ENCODE data around the gene ANO2. TPM values are rescaled to one million over a fixed set of nuclear protein-coding genes. Genes with fewer than 3 reads are reported as not detected.

ANO2 gene
- total RNA-seq, 1 experiment from 2014 or later, result 0.68 TPM

DNA sequence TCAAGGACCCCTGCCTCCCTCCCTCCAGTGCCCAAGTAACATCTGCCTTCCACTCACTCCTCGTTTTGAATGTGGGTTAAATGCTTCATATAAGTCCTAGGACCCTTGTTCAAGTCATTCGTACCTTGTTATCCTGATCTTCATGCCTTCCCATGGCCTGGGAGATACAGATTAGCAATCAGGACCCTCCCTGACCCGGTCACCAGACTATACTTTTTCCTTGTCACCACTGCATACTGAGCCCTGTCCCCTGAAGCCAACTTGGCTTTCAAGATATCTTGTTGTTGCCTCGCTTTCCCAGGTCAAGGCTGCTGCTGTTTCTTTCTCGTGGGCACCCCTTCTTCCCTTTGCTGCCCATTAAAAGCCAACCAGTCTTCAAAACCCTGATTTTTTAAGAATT, 208.5 kb downstream of the ANO2 start:
- no peaks in the 10 kb centered on the region for H3K9me3 Mint-ChIP-seq (ENCODE audit: unreplicated experiment)
- no peaks in the 10 kb centered on the region for H3K27me3 ChIP-seq (replicated peaks; ENCODE audit: control insufficient read depth, insufficient read depth, low read length)
- no TSS peak for BruUV-seq (replicated peaks)
- POLR2A ChIA-PET, result no interaction called here
- no peaks in the 10 kb centered on the region for H3K9me3 ChIP-seq
- H3K27me3 Mint-ChIP-seq (ENCODE audit: insufficient read depth, unreplicated experiment), result no peaks in the 10 kb centered on the region
- intact Hi-C loops (cut with micrococcal nuclease; ENCODE audit: unreplicated experiment), result no loop called here
- H3K4me1 ChIP-seq, result peaks cover 13% of the 10 kb centered on the region
- H3K4me3 Mint-ChIP-seq (ENCODE audit: unreplicated experiment), result no peak overlapping the region
- no peak for DNase-seq
- peaks cover 21% of the 10 kb centered on the region for H3K4me1 Mint-ChIP-seq (ENCODE audit: low read depth, unreplicated experiment)
- CTCF ChIA-PET, result no interaction called here
- TF ChIP-seq CTCF (IDR thresholded peaks at IDR 0.05; ENCODE audit: insufficient read depth in 1 of 2, low read depth in 1 of 2, low read length in 1 of 2, severe bottlenecking in 1 of 2, unreplicated experiment in 1 of 2), result no peak
- H3K36me3 Mint-ChIP-seq (ENCODE audit: insufficient read depth, unreplicated experiment), result no peaks in the 10 kb centered on the region
- H3K27ac Mint-ChIP-seq (ENCODE audit: unreplicated experiment), result no peak overlapping the region
- H3K4me3 ChIP-seq (ENCODE audit: low read depth, low read length), result no peak overlapping the region
- H3K36me3 ChIP-seq (ENCODE audit: control insufficient read depth, insufficient read depth, low read length), result no peaks in the 10 kb centered on the region

DNA sequence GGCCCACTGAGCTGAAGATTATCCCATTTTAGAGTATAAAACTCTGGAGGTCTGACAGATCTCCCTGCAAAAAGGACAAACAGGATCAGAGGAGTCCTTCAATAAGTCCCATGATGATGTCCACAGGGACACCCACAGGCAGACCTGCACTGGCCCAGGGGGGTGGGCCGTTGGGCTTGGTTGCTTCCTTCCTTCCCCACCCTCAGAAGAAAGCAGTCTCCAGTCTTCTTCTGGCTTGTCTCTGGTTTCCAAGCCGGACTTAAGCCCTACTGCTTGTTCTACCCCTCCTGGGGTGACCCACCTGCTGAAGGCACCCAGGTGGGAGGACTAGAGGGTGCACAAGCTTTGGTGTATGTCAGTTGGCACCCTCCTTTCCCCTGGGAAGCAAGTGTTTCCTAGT, 209.0 kb downstream of the ANO2 start:
- Mint-ChIP-seq H3K4me3 (ENCODE audit: unreplicated experiment) (no peak overlapping the region), H3K36me3 (ENCODE audit: insufficient read depth, unreplicated experiment) (no peaks in the 10 kb centered on the region), H3K27ac (ENCODE audit: unreplicated experiment) (no peak overlapping the region), H3K9me3 (ENCODE audit: unreplicated experiment) (no peaks in the 10 kb centered on the region), H3K27me3 (ENCODE audit: insufficient read depth, unreplicated experiment) (no peaks in the 10 kb centered on the region), H3K4me1 (ENCODE audit: low read depth, unreplicated experiment) (peaks cover 17% of the 10 kb centered on the region)
- ChIA-PET CTCF (interaction anchor here (1.2 kb wide), 1 partner anchor 9 kb away, joined by 6 read pairs; no protein-coding TSS in a partner anchor), POLR2A (no interaction called here)
- H3K36me3 ChIP-seq (ENCODE audit: control insufficient read depth, insufficient read depth, low read length), result no peaks in the 10 kb centered on the region
- H3K27me3 ChIP-seq (replicated peaks; ENCODE audit: control insufficient read depth, insufficient read depth, low read length), result no peaks in the 10 kb centered on the region
- intact Hi-C loops (cut with micrococcal nuclease; ENCODE audit: unreplicated experiment), result no loop called here
- no peak for TF ChIP-seq CTCF (IDR thresholded peaks at IDR 0.05; ENCODE audit: insufficient read depth in 1 of 2, low read depth in 1 of 2, low read length in 1 of 2, severe bottlenecking in 1 of 2, unreplicated experiment in 1 of 2)
- no peaks in the 10 kb centered on the region for H3K9me3 ChIP-seq
- DNase-seq, result no peak
- peaks cover 13% of the 10 kb centered on the region for H3K4me1 ChIP-seq
- no TSS peak for BruUV-seq (replicated peaks)
- H3K4me3 ChIP-seq (ENCODE audit: low read depth, low read length), result no peak overlapping the region

GRCh38 chr12:5733916-5734315, 211.1 kb downstream of the ANO2 start:
- no TSS peak for BruUV-seq (replicated peaks)
- Mint-ChIP-seq H3K9me3 (ENCODE audit: unreplicated experiment) (no peaks in the 10 kb centered on the region), H3K27me3 (ENCODE audit: insufficient read depth, unreplicated experiment) (no peaks in the 10 kb centered on the region), H3K27ac (ENCODE audit: unreplicated experiment) (no peak overlapping the region), H3K4me1 (ENCODE audit: low read depth, unreplicated experiment) (peaks cover 5% of the 10 kb centered on the region), H3K4me3 (ENCODE audit: unreplicated experiment) (no peak overlapping the region), H3K36me3 (ENCODE audit: insufficient read depth, unreplicated experiment) (no peaks in the 10 kb centered on the region)
- Histone ChIP-seq H3K4me3 (ENCODE audit: low read depth, low read length) (no peak overlapping the region), H3K27me3 (replicated peaks; ENCODE audit: control insufficient read depth, insufficient read depth, low read length) (no peaks in the 10 kb centered on the region), H3K36me3 (ENCODE audit: control insufficient read depth, insufficient read depth, low read length) (no peaks in the 10 kb centered on the region), H3K4me1 (no peaks in the 10 kb centered on the region; the same call in 1 of the 2 replicates), H3K9me3 (no peaks in the 10 kb centered on the region)
- TF ChIP-seq CTCF (IDR thresholded peaks at IDR 0.05; ENCODE audit: insufficient read depth in 1 of 2, low read depth in 1 of 2, low read length in 1 of 2, severe bottlenecking in 1 of 2, unreplicated experiment in 1 of 2), result no peak
- POLR2A ChIA-PET, result no interaction called here
- intact Hi-C loops (cut with micrococcal nuclease; ENCODE audit: unreplicated experiment), result no loop called here
- DNase-seq, result no peak
- CTCF ChIA-PET, result no interaction called here
